GM18526 (cell line): ENCODE data around the gene TMEM252.

Experiments used
- POLR2A ChIP-seq: IDR thresholded peaks from 3 replicates; pipeline ENCODE4 v1.6.1; 2011; ENCODE audit not compliant: insufficient read length; ENCODE audit errors: extremely low read depth

TMEM252 gene

DNA sequence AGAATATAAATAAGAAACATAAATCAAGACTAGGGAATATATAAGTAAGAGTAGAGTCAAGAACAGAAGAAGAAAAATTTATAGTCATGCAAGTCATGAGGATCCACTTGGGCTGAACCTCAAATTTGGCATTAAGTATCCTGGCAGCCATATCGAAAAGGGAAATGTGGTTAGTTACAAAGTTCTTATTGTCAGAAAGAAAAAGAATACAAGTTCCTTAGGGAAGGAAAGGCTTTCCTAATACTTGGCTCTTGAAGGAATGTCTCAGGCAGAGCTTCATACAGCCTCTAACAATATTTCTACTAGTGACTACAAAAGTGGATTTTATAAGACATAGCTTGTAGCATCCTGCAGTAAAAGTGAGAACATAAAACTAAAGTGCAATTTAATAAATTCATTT lies 45.4 kb downstream of the TMEM252 start:
- no peak for TF ChIP-seq POLR2A

GRCh38 chr9:68493958-68494577 lies 46.6 kb downstream of the TMEM252 start:
- no peak for TF ChIP-seq POLR2A

- TF ChIP-seq POLR2A, result no peak
Observed at GRCh38 chr9:68493541-68493940, 47.1 kb downstream of the TMEM252 start.

- no peak for TF ChIP-seq POLR2A
Observed at GRCh38 chr9:68492806-68493205, 47.9 kb downstream of the TMEM252 start.

- no peak for TF ChIP-seq POLR2A
Observed at GRCh38 chr9:68489646-68490045, 51.0 kb downstream of the TMEM252 start.

DNA sequence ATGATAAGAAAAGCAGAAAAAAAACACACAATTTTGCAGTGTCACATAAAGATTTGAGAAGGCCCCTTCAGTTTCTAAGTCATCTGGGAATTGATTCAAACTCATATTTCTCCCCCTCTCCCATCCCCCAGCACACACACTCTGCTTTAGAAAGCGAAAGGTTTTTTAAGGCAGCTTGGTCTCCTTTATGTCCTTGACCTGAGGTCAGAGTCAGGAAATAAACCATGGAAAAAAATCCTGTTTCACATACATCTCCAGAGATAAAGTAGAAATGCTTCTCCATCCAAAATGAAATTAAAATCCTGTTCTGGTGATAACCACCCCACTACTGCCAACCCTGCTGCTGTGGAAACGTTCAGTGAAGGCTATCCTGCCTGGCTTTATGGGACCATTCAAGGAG lies 52.6 kb downstream of the TMEM252 start:
- TF ChIP-seq POLR2A, result no peak
